Astrocyte (in vitro differentiated cells and primary cell): ENCODE measurements around the gene UGT1A1. TPM values are rescaled to one million over a fixed set of nuclear protein-coding genes. Genes with fewer than 3 reads are reported as not detected.

Source experiments
- DNase-seq: peaks from one replicate; pipeline ENCODE4 v3.0.0-alpha.2; 2010; ENCODE audit warnings: low read depth
- FAIRE-seq: peaks from 2 replicates; lab custom pipeline; 2011; peaks lifted over from hg19 to GRCh38; lab: Jason Lieb, UNC
- H2AFZ ChIP-seq: 2 replicates; pipeline ENCODE4 v1.6.0; 2012; ENCODE audit warnings: low read depth, low read length, inconsistent platforms
- H3K27ac ChIP-seq: 2 replicates; pipeline ENCODE4 v1.5.1; 2011; ENCODE audit warnings: low read depth, low read length, inconsistent platforms
- H3K27me3 ChIP-seq: 2 replicates; pipeline ENCODE4 v1.6.0; 2011; ENCODE audit warnings: low read length, inconsistent platforms; ENCODE audit not compliant: insufficient read depth
- H3K36me3 ChIP-seq: 2 replicates; pipeline ENCODE4 v1.5.1; 2011; ENCODE audit warnings: low read length, inconsistent platforms; ENCODE audit not compliant: insufficient read depth
- H3K4me1 ChIP-seq: 2 replicates; pipeline ENCODE4 v1.5.1; 2011; ENCODE audit warnings: low read length, inconsistent platforms; ENCODE audit not compliant: insufficient read depth
- H3K4me2 ChIP-seq: 2 replicates; pipeline ENCODE4 v1.6.0; 2012; ENCODE audit warnings: low read length, inconsistent platforms
- H3K4me3 ChIP-seq: 2 replicates; pipeline ENCODE4 v1.5.1; 2011; ENCODE audit warnings: low read depth, mild to moderate bottlenecking, low read length, inconsistent platforms; ENCODE audit not compliant: insufficient read depth
- H3K79me2 ChIP-seq: 2 replicates; pipeline ENCODE4 v1.6.0; 2012; ENCODE audit warnings: mild to moderate bottlenecking, low read length, inconsistent platforms; ENCODE audit not compliant: insufficient read depth
- H3K9ac ChIP-seq: 2 replicates; pipeline ENCODE4 v1.6.0; 2012; ENCODE audit warnings: mild to moderate bottlenecking, low read length, inconsistent platforms
- H3K9me3 ChIP-seq: 2 replicates; pipeline ENCODE4 v1.5.1; 2012; ENCODE audit warnings: low read depth, mild to moderate bottlenecking, low read length, inconsistent platforms; ENCODE audit not compliant: insufficient read depth
- H4K20me1 ChIP-seq: 2 replicates; pipeline ENCODE4 v1.6.0; 2012; ENCODE audit warnings: low read length, inconsistent platforms; ENCODE audit not compliant: insufficient read depth
- H3K27ac Mint-ChIP-seq: one replicate; pipeline ENCODE4 v1.8.0; 2021; ENCODE audit warnings: mild to moderate bottlenecking, mixed read lengths; ENCODE audit not compliant: unreplicated experiment
- H3K27me3 Mint-ChIP-seq: one replicate; pipeline ENCODE4 v1.8.0; 2021; ENCODE audit warnings: low read depth, mixed read lengths; ENCODE audit not compliant: unreplicated experiment
- H3K36me3 Mint-ChIP-seq: one replicate; pipeline ENCODE4 v1.8.0; 2021; ENCODE audit warnings: low read depth, mixed read lengths; ENCODE audit not compliant: unreplicated experiment
- H3K4me1 Mint-ChIP-seq: one replicate; pipeline ENCODE4 v1.8.0; 2021; ENCODE audit warnings: low read depth, mixed read lengths; ENCODE audit not compliant: unreplicated experiment
- H3K4me3 Mint-ChIP-seq: one replicate; pipeline ENCODE4 v1.8.0; 2021; ENCODE audit warnings: mild to moderate bottlenecking, moderate library complexity, mixed read lengths; ENCODE audit not compliant: unreplicated experiment
- H3K9me3 Mint-ChIP-seq: one replicate; pipeline ENCODE4 v1.8.0; 2021; ENCODE audit warnings: mild to moderate bottlenecking, mixed read lengths; ENCODE audit not compliant: unreplicated experiment
- EZH2 ChIP-seq: IDR thresholded peaks from 2 replicates; pipeline ENCODE4 v1.6.1; 2012; ENCODE audit warnings: mild to moderate bottlenecking, low read length, inconsistent platforms; ENCODE audit not compliant: insufficient read depth
- total RNA-seq: library from RNA; stranded (reverse); gene quantifications from 2 replicates; pipeline ENCODE4 v1.2.1, GENCODE V29; 2021
- TF ChIP-seq, protein P1 (sequence below): IDR thresholded peaks from 2 replicates; pipeline ENCODE4 v1.5.1; 2011; ENCODE audit warnings: low read depth, mild to moderate bottlenecking, inconsistent platforms, low read length, moderate library complexity; ENCODE audit not compliant: insufficient read depth

UGT1A1 gene
- total RNA-seq, 1 donor from 2014 or later, result not detected

DNA sequence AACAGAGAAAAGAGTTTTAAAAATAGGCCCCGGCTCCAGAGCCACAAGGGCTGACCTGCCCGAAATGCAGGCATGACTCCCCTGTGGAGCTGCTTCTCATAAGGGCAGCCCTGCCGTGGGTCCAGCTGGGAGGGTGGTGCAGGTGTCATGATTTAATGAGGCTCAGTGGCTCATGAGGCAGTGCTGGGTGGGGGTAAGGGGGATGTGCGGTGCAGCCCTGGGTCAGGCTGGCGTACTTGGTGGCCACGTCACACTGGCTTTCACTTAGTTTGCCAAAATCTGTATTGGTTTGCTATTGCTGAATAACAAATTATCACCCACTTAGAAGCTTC, 60.7 kb downstream of the UGT1A1 start:
- DNase-seq (no peak), FAIRE-seq (no peak)
- no peaks in the 10 kb centered on the region for H3K36me3 ChIP-seq
- no peaks in the 10 kb centered on the region for H3K79me2 ChIP-seq
- no peak overlapping the region for H2AFZ ChIP-seq
- no peaks in the 10 kb centered on the region for H3K9me3 ChIP-seq
- H3K9ac ChIP-seq, result no peak overlapping the region
- H3K36me3 Mint-ChIP-seq, result no peaks in the 10 kb centered on the region
- no peak overlapping the region for H3K27ac Mint-ChIP-seq
- H3K27me3 ChIP-seq, result no peaks in the 10 kb centered on the region
- H3K27me3 Mint-ChIP-seq, result peaks cover 22% of the 10 kb centered on the region
- H3K4me1 ChIP-seq, result no peaks in the 10 kb centered on the region
- no peaks in the 10 kb centered on the region for H3K9me3 Mint-ChIP-seq
- no peaks in the 10 kb centered on the region for H4K20me1 ChIP-seq
- H3K27ac ChIP-seq, result no peak overlapping the region
- no peak overlapping the region for H3K4me3 ChIP-seq
- H3K4me1 Mint-ChIP-seq, result no peaks in the 10 kb centered on the region
- no peak overlapping the region for H3K4me2 ChIP-seq
- H3K4me3 Mint-ChIP-seq, result no peak overlapping the region
- TF ChIP-seq, protein P1, sequence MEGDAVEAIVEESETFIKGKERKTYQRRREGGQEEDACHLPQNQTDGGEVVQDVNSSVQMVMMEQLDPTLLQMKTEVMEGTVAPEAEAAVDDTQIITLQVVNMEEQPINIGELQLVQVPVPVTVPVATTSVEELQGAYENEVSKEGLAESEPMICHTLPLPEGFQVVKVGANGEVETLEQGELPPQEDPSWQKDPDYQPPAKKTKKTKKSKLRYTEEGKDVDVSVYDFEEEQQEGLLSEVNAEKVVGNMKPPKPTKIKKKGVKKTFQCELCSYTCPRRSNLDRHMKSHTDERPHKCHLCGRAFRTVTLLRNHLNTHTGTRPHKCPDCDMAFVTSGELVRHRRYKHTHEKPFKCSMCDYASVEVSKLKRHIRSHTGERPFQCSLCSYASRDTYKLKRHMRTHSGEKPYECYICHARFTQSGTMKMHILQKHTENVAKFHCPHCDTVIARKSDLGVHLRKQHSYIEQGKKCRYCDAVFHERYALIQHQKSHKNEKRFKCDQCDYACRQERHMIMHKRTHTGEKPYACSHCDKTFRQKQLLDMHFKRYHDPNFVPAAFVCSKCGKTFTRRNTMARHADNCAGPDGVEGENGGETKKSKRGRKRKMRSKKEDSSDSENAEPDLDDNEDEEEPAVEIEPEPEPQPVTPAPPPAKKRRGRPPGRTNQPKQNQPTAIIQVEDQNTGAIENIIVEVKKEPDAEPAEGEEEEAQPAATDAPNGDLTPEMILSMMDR, result no peak
- no peak for TF ChIP-seq EZH2

GRCh38 chr2:233821196-233821595, 61.1 kb downstream of the UGT1A1 start:
- Histone ChIP-seq H3K27me3 (no peaks in the 10 kb centered on the region), H3K4me3 (no peak overlapping the region), H3K4me2 (no peak overlapping the region), H4K20me1 (no peaks in the 10 kb centered on the region), H3K9me3 (no peaks in the 10 kb centered on the region), H3K4me1 (no peaks in the 10 kb centered on the region), H3K27ac (no peak overlapping the region), H3K79me2 (no peaks in the 10 kb centered on the region), H3K36me3 (no peaks in the 10 kb centered on the region), H2AFZ (no peak overlapping the region), H3K9ac (no peak overlapping the region)
- FAIRE-seq, result no peak
- H3K4me3 Mint-ChIP-seq, result no peak overlapping the region
- H3K27me3 Mint-ChIP-seq, result peaks cover 22% of the 10 kb centered on the region
- H3K4me1 Mint-ChIP-seq, result no peaks in the 10 kb centered on the region
- no peaks in the 10 kb centered on the region for H3K36me3 Mint-ChIP-seq
- TF ChIP-seq, protein P1, result no peak
- TF ChIP-seq EZH2, result no peak
- DNase-seq, result no peak
- H3K9me3 Mint-ChIP-seq, result no peaks in the 10 kb centered on the region
- no peak overlapping the region for H3K27ac Mint-ChIP-seq

DNA sequence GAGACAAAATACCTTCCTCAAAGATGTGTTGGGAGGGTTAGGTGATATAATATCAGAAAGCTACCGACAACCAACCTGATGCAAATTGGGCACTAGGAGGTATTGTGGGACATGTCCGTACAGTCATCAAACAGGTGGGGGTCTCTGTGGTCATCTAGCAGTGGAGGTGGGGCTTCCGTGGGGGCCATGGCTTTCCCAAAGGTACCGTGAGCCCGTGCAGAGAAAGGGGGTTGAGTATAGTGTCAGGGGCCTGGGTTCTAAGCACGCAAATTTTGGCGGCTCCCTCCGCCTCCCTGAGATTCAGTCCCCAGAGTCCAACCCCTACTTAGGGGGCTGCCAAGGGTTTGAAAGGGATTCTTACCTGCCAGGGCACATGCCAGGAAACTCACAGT, 61.6 kb downstream of the UGT1A1 start:
- Histone ChIP-seq H3K9me3 (no peaks in the 10 kb centered on the region), H3K27ac (no peak overlapping the region), H3K9ac (no peak overlapping the region), H3K4me3 (no peak overlapping the region), H2AFZ (no peak overlapping the region), H3K27me3 (no peaks in the 10 kb centered on the region), H3K4me1 (no peaks in the 10 kb centered on the region), H3K79me2 (no peaks in the 10 kb centered on the region), H3K36me3 (no peaks in the 10 kb centered on the region), H4K20me1 (no peaks in the 10 kb centered on the region), H3K4me2 (no peak overlapping the region)
- Mint-ChIP-seq H3K4me1 (no peaks in the 10 kb centered on the region), H3K4me3 (no peak overlapping the region), H3K27ac (no peak overlapping the region), H3K27me3 (peaks cover 22% of the 10 kb centered on the region), H3K36me3 (no peaks in the 10 kb centered on the region), H3K9me3 (no peaks in the 10 kb centered on the region)
- DNase-seq (no peak), FAIRE-seq (no peak)
- no peak for TF ChIP-seq EZH2
- TF ChIP-seq, protein P1, result no peak
